DMS153 treated with DMSO at 0.1 percent for 48 hours (cell line): Measurements from ENCODE around the gene FSTL3.
"Not testable (repeated sequence)": the region's sequence is repeated elsewhere in the genome, so short reads cannot be mapped to it uniquely, and the experiment has no call there.

Experiments
- DNase-seq: peaks from one replicate; lab custom pipeline; 2025; ENCODE audit not compliant: unreplicated experiment; lab: John Stamatoyannopoulos, UW

FSTL3 gene

GRCh38 chr19:660793-661426 lies 15.3 kb upstream of the FSTL3 start:
- DNase-seq = no peak

GRCh38 chr19:661427-662196 lies 14.6 kb upstream of the FSTL3 start:
- DNase-seq = no peak

- no peak for DNase-seq
Measured at GRCh38 chr19:662207-662961, 13.8 kb upstream of the FSTL3 start.

- DNase-seq = peak; percentile 29
Measured at GRCh38 chr19:662962-663681, 13.1 kb upstream of the FSTL3 start, which contains the start of gene RNF126. Gene RNF126, minus strand, starts transcription at chr19:663214. Its CDS starts 93 bp downstream, at chr19:663121.

GRCh38 chr19:663682-664117 lies 12.5 kb upstream of the FSTL3 start:
- DNase-seq = no peak

GRCh38 chr19:664913-665443 lies 11.2 kb upstream of the FSTL3 start:
- DNase-seq = peak; percentile 30

GRCh38 chr19:666985-667573 lies 9.1 kb upstream of the FSTL3 start:
- DNase-seq = not testable (repeated sequence)

GRCh38 chr19:668675-669434 lies 7.3 kb upstream of the FSTL3 start:
- DNase-seq = not testable (repeated sequence)

GRCh38 chr19:670609-671075 lies 5.5 kb upstream of the FSTL3 start:
- no peak for DNase-seq

- DNase-seq = no peak
Measured at GRCh38 chr19:674282-675151, 1.7 kb upstream of the FSTL3 start.

- DNase-seq = no peak
Measured at GRCh38 chr19:676007-676338, 219 bp upstream of the FSTL3 start.

GRCh38 chr19:677201-677600 lies 1.0 kb downstream of the FSTL3 start:
- no peak for DNase-seq

- no peak for DNase-seq
Measured at GRCh38 chr19:677601-678436, 1.6 kb downstream of the FSTL3 start.

- no peak for DNase-seq
Measured at GRCh38 chr19:678791-679388, 2.7 kb downstream of the FSTL3 start.

- DNase-seq = no peak
Measured at GRCh38 chr19:679418-680286, 3.5 kb downstream of the FSTL3 start.

- DNase-seq = peak; percentile 88
Measured at GRCh38 chr19:680287-681028, 4.3 kb downstream of the FSTL3 start.
